ENCODE results near the gene TBCD.
"Not testable (repeated sequence)": the region's sequence is repeated elsewhere in the genome, so short reads cannot be mapped to it uniquely, and the experiment has no call there.

Gene TBCD

GRCh38 chr17:82960419-82961271, 208.8 kb downstream of the TBCD start:
- DNase-seq: no peak

DNA sequence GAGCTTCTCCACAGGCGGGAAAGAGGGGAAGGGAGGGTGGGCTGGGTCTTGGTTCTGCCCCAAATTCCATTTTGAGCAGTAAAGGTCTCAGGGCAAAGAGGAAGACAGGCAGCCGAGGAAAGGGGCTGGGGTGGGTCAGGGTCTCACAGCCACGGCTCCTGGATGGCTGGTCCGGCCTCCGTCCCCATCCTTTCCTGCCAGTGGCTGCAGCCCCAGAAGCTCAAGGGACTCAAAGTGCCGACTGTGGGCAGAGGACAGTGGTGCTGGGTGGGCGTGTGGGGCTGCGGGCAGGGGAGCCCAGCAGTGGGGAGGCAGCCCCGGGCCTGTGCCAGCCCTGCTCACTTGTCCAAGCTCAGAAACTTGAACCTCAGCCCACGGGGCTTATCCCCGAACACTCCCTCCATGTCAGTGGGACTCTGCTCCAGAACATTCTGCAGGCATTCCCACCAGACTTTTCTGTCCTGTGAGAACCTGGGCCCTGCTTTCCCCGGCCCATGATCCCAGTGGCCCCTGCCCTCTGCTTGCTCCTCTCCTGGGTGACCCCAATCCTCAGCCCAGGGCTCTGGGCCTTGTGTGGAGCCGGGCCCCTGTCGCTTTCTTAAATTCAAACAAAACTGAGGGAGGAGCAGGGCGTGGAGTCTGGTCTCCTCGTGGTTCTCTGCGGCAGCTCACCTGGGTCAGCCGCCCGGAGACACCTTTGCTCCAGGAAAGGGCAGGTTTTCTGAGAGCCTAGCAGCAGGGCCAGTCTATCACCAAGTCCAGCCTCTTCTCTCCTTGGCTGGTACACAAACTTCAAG, 209.7 kb downstream of the TBCD start:
- DNase-seq: no peak

- no peak for DNase-seq
These were observed 210.4 kb downstream of the TBCD start for GRCh38 chr17:82962163-82962720.

DNA sequence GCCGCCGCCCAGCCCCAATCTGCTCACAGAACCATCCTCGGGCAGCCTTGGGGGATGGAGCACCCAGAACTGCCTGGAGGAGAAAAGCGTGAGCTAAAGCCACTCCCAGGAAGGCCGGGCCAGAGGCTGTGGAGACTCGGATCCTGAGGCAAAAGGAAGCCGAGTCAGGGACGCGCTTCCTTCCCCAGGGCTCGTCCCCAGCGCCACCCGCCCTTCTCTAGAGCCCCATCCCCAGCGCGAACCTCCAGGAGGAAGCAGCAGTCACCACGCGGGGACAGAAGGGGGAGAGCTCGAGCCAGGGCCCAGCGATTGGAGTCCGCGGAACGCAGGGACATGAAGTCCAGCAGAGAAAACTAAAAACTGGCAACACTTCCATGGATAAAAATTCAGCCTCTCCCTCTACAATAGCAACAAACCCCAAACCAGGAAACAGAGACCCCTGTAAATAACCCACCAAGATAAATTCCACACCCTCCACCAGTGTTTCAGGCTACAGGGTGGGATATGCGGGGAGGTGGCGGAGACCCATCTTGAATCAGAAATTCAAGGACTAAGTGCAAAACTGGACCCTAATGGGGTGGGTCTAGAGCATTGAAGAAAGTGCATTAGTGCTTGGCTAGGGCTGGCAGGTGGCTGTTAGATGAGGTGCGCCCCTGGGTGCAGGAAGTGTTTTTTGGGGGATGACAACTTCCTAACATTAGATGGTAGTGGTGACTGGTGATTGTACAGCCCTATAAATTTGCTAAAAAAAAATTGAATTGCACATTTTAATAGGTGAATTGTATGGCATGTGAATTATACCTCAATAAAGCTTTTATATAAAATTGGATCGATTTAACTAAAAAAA, 211.5 kb downstream of the TBCD start:
- DNase-seq: no peak

DNA sequence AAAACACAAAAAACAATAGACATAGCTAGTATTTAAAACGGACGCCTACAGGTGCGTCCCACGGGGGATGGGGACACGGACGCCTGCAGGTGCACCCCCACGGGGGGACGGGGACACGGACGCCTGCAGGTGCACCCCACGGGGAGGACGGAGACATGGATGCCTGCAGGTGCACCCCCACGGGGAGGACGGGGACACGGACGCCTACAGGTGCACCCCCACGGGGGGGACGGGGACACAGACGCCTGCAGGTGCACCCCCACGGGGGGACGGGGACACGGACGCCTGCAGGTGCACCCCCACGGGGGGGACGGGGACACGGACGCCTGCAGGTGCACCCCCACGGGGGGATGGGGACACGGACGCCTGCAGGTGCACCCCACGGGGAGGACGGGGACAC, 212.6 kb downstream of the TBCD start:
- not testable (repeated sequence) for DNase-seq

DNA sequence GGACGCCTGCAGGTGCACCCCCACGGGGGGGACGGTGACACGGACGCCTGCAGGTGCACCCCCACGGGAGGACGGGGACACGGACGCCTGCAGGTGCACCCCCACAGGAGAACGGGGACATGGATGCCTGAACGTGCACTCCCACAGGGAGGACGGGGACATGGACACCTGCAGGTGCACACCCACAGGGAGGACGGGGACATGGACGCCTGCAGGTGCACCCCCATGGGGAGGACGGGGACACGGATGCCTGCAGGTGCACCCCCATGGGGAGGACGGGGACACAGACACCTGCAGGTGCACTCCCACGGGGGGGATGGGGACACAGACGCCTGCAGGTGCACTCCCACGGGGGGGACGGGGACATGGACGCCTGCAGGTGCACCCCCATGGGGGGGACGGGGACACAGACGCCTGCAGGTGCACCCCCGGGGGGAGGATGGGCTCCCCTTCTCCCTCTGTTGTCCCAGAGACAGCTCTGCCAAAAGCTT, 213.0 kb downstream of the TBCD start:
- no peak for DNase-seq

DNA sequence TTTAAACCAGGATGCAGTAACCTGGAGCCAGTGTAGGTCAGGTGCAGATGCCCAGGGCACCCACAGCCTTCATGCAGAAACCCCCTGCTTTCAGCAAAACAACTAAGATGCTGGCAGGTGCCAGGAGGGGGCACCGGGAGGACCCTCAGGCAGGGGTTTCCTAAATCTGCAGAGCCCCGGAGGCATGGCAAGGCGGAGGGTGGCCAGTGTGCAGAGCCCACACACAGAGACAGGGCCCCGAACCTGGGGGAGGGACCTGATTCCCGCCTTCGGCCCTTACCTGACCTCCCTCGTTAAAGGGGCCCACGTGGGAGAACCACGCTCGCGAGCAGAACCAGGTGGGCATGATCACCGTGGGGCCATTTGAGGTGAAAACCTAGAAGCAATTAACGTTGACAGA, 213.5 kb downstream of the TBCD start:
- no peak for DNase-seq

DNA sequence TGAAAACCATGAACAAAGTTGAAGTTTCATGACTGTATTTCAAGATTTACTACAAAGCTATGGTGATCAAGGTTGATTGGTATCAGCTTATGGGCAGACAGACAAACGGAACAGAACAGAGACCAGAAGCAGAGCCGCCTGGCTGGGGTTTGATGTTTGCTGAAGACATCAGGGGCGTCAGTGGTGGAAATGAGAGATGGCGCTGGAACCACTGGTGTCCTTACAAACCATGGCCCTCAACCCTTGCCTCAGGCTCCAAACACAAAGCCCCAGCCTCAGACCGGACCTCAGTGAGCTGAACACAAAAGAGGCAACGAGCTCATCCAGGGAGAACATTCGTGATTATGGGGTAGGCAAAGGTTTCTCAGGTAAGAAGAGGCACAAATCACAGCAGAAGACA, 214.6 kb downstream of the TBCD start:
- no peak for DNase-seq

- DNase-seq: no peak
These were observed 215.6 kb downstream of the TBCD start for GRCh38 chr17:82967268-82968032.

DNA sequence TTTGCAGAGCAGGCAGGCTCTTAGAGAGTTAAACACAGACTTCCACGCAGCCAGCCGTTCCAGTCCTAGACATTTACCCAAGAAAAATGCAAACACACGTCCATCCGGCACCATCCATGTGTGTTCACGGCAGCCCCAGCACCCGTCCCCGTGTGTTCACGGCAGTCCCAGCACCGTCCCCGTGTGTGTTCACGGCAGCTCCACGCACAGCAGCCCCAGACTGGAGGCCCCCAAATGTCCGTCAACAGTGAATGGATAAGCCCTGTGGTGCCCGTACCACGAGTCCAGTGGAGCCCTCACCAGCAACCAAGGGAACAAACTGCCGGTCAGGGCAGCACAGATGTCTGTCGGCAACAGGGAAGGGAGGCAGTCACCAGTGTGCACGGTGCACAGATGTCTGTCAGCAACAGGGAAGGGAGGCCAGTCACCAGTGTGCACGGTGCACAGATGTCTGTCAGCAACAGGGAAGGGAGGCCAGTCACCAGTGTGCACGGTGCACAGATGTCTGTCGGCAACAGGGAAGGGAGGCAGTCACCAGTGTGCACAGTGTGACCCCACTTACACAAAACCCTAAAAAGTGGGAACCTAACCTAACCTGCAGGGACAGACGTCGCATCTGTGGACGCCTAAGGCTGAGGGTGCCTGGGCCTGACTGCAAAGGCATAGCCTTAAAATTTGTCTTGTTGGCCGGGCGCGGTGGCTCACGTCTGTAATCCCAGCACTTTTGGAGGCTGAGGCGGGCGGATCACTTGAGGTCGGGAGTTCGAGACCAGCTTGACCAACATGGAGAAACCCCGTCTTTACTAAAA, 216.4 kb downstream of the TBCD start:
- not testable (repeated sequence) for DNase-seq

- DNase-seq: no peak
These were observed 218.2 kb downstream of the TBCD start for GRCh38 chr17:82970067-82970466.

- no peak for DNase-seq
These were observed 219.1 kb downstream of the TBCD start for GRCh38 chr17:82970818-82971590.

DNA sequence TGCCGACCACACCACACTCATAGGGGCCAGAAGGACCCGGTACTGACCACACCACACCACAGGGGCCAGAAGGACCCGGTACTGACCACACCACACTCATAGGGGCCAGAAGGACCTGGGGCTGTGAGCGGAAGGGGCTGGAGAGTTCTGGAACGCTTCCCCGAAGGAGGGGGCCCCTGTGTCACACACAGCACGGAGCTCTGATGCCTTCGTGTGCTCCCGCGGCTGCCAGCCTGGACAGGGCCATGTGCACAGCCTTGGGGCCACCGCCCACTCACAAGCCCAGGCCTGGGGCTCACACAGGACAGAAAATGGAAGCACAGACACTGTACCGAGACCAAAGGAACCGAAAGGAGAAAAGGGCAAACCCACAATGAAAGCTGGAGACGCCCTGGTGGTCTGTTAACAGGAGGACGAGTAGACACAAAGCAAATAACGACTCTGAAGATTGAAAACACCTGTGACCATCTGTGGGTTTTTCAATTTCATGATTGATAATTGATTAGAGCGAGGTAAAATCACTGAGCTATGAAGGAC, 221.0 kb downstream of the TBCD start:
- DNase-seq: no peak

DNA sequence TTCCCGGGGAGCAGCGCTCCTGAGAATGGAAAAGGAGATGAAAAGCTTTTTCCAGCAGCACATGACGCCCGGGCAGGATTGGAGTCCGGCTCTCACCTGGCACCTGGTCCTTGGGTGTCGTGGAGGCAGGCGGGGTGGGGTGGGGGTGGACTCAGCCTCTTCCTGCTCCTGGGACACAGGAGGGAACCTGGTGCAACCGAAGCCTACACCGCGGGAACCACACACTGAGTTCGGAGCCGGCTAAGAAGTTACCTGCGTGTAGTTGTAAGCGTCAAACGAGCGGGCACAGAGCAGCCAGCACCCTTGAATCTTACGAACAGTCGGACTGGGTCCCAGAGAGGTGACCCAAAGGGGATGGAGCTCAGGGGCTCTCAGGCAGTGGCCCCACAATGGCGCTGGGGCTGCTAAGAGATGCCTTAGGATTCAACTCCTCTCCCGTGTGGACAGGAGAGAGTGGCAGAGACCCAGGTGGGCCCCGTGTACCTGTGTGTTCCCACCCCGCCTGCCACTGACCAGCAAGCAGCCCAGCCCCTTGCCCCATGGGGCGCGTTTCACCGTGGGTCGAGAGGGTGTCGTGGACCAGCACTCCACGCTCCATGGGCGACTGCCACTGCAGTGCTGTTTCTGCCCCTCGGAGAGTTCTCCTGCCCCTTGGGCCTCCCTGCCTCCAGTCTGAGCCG, 221.7 kb downstream of the TBCD start:
- DNase-seq: no peak

DNA sequence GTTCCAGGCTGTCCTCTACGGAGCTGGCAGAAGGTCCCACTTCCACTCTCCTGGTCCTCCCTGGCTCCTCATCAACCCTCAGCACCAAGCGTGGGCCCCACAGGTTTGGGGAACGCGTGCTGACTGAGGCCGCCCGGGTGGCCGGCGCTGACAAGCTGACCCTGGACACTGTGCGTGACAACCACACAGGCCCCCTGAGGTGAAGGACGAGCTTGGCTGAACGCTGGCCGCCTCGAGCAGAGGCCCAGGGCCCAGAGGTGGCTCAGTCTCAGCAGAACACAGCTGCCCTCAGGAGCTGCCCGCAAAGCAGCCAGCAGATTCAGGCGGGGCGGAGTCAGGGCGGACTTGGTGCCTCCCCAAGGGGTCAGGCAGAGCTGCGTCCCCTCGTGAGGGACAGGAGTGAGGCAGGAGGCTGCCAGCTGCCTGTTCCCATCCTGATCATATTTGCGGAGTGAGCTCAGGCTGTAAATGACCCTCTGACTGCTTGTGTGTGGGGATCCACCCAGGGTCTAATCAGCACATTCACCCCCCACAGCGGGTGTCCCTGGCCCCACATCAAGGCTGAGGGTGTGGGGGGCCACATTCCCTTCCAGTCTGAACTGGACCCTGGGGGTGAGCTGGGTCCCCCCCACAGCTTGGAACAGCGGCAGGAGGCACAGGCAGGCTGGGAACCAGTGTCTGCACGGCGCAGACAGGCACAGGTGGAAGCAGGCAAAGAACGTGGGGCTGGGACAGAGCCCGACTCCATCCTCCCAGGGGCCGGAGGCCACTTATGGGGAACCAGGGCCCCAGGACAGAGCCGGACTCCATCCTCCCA, 222.5 kb downstream of the TBCD start:
- no peak for DNase-seq

- DNase-seq: no peak
These were observed 225.2 kb downstream of the TBCD start for GRCh38 chr17:82976982-82977488.

DNA sequence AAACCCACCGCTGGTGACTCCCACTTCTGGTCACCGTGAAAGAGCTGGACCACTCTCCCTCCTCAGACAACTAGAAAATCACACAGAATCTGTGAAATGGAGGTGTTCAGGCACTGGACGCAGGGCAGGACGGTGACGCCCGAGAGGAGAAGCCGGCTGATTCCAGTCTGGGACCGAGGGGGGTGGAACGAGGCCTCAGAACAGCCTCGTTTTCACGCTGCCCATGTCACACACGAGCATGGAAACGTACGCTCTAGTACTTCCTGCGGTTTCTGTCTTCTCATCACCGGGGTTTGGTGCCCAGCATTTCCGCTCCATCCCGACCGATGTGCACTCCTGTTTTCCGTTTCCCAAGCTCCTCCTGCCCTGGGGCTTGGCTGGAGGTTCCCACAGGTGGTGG, 225.7 kb downstream of the TBCD start:
- no peak for DNase-seq

- no peak for DNase-seq
These were observed 227.0 kb downstream of the TBCD start for GRCh38 chr17:82978765-82979349.
